ENCODE measurements around the gene UBE2A. TPM values are rescaled to one million over a fixed set of nuclear protein-coding genes. Genes with fewer than 3 reads are reported as not detected.
A peak's percentile ranks its signal among the peaks of the same experiment; 100 is the strongest.

Gene UBE2A
- 59.5 TPM for polyA plus RNA-seq (2013, experiment 1 of 2)
- 59.4 TPM for polyA plus RNA-seq (2013, experiment 2 of 2)

DNA sequence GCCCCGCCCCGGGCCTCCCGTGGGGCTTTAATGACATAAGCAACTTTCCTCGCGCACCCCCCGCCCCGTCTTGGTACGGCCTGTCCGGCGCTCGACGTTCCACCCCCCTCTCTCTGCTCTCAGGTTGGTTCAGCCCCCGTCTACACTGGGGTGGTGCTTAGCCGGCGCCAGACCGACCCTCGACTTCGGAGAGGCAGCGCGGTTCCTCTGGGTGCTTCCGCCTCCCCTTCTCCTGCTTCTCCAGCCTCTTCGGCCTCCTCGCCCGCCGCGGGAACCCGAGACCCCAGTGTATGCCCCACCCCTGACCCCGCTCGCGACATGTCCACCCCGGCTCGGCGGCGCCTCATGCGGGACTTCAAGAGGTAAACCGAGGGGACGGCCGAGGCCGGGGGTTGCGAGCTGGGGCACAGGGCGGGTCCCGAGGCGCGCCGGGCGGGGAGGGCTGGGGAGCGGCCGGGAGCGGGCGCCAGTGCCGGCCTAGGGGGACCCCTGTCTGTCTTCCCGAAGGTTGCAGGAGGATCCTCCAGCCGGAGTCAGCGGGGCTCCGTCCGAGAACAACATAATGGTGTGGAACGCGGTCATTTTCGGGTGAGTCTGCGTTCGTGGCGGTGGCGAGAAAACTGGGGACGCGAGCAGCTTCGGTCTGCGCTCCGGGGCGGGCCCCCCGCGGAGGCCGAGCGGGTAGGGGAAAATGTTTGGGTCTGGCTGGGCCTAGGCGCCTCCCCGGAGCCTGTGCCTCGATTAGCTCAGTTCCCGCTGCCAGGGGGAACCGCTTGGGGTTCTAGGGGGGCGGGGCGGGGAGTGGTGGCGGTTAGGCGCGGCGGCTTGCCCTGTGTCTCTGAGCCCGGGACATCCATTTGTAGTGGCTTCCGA, at the start of gene UBE2A:
Gene UBE2A (plus strand): TSS at position 170 of the 873 bp plus-strand sequence. CDS start 149 bp downstream, at position 319.
- peak within 1 kb of the TSS; percentile 93 for H4K8ac ChIP-seq (ENCODE audit: low read depth, low read length)
- peak; percentile 93 for DNase-seq
- no peak within 1 kb of the TSS for H3K23ac ChIP-seq (ENCODE audit: low read length)
- H3K36me3 ChIP-seq (ENCODE audit: control insufficient read depth, insufficient read depth, low read length), result no peaks in the 10 kb centered on the region
- no peak within 1 kb of the TSS for H2BK5ac ChIP-seq (ENCODE audit: low read length)
- H2BK15ac ChIP-seq (replicated peaks; ENCODE audit: low read depth), result no peak within 1 kb of the TSS
- H3K27ac ChIP-seq (ENCODE audit: low read depth, low read length), result peak within 1 kb of the TSS; percentile 76
- no peak within 1 kb of the TSS for H2AK5ac ChIP-seq (ENCODE audit: low read length)
- peak within 1 kb of the TSS; percentile 85 for H3K9ac ChIP-seq (ENCODE audit: low read length)
- H3K18ac ChIP-seq (ENCODE audit: low read length), result peak within 1 kb of the TSS; percentile 98
- no peaks in the 10 kb centered on the region for H3K4me1 ChIP-seq (ENCODE audit: control insufficient read depth, low read depth, low read length)
- H3K56ac ChIP-seq (ENCODE audit: low read length), result peak within 1 kb of the TSS; percentile 89
- H3K4ac ChIP-seq (ENCODE audit: low read depth, low read length), result peak within 1 kb of the TSS; percentile 36
- H3K27me3 ChIP-seq (ENCODE audit: insufficient read depth, low read length, poor library complexity), result no peaks in the 10 kb centered on the region
- H4K5ac ChIP-seq (ENCODE audit: low read length), result no peak within 1 kb of the TSS
- H3K4me2 ChIP-seq (ENCODE audit: low read length), result peak within 1 kb of the TSS; percentile 73
- no CpG with 5 or more reads among the region's 86 CpGs for WGBS (ENCODE audit: extremely low coverage, insufficient coverage, low lambda C conversion rate)
- H3K79me1 ChIP-seq (ENCODE audit: low read length), result no peaks in the 10 kb centered on the region
- H2BK120ac ChIP-seq (ENCODE audit: low read depth, low read length), result no peak within 1 kb of the TSS
- H3K4me3 ChIP-seq (ENCODE audit: low read length), result peak within 1 kb of the TSS; percentile 72
- H3K79me2 ChIP-seq (ENCODE audit: control insufficient read depth, insufficient read depth, low read length), result peaks cover 4% of the 10 kb centered on the region

- H3K4me1 ChIP-seq (ENCODE audit: control insufficient read depth, low read depth, low read length), result no peaks in the 10 kb centered on the region
- no peak overlapping the region for H3K4ac ChIP-seq (ENCODE audit: low read depth, low read length)
- H4K8ac ChIP-seq (ENCODE audit: low read depth, low read length), result no peak overlapping the region
- no CpG with 5 or more reads among the region's 9 CpGs for WGBS (ENCODE audit: extremely low coverage, insufficient coverage, low lambda C conversion rate)
- no peak overlapping the region for H2AK5ac ChIP-seq (ENCODE audit: low read length)
- no peak overlapping the region for H3K56ac ChIP-seq (ENCODE audit: low read length)
- DNase-seq, result no peak
- H3K36me3 ChIP-seq (ENCODE audit: control insufficient read depth, insufficient read depth, low read length), result no peaks in the 10 kb centered on the region
- no peak overlapping the region for H3K4me2 ChIP-seq (ENCODE audit: low read length)
- no peak overlapping the region for H2BK15ac ChIP-seq (replicated peaks; ENCODE audit: low read depth)
- H2BK120ac ChIP-seq (ENCODE audit: low read depth, low read length), result no peak overlapping the region
- no peak overlapping the region for H3K18ac ChIP-seq (ENCODE audit: low read length)
- no peak overlapping the region for H3K9ac ChIP-seq (ENCODE audit: low read length)
- H3K27me3 ChIP-seq (ENCODE audit: insufficient read depth, low read length, poor library complexity), result no peaks in the 10 kb centered on the region
- H3K79me1 ChIP-seq (ENCODE audit: low read length), result no peaks in the 10 kb centered on the region
- H3K23ac ChIP-seq (ENCODE audit: low read length), result no peak overlapping the region
- H3K4me3 ChIP-seq (ENCODE audit: low read length), result no peak overlapping the region
- H3K27ac ChIP-seq (ENCODE audit: low read depth, low read length), result no peak overlapping the region
- H3K79me2 ChIP-seq (ENCODE audit: control insufficient read depth, insufficient read depth, low read length), result no peaks in the 10 kb centered on the region
- no peak overlapping the region for H4K5ac ChIP-seq (ENCODE audit: low read length)
- H2BK5ac ChIP-seq (ENCODE audit: low read length), result no peak overlapping the region
These were observed 44.8 kb upstream of the UBE2A start for GRCh38 chrX:119529345-119530276.

DNA sequence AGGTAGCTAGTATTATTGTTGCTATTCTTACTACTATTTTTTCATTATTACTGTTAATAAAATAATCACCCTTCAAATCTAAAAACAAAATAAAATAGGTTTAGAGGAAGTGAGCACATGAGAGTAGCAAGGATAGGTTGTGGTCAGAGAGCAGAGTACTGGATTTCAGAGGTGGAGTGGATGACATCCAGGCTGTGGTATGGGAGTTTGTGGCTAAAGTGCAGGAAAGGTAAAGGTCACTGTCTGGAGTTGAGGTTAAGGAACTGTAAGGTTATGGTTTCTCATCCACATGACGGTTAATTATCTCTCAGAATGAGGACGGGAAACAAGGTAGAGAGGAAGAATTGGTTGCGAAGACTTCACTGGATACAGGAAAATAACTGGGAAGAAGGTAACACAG, 36.9 kb upstream of the UBE2A start:
- no peaks in the 10 kb centered on the region for H3K36me3 ChIP-seq (ENCODE audit: control insufficient read depth, insufficient read depth, low read length)
- H3K4me3 ChIP-seq (ENCODE audit: low read length), result no peak overlapping the region
- no peak for DNase-seq
- H2AK5ac ChIP-seq (ENCODE audit: low read length), result no peak overlapping the region
- no peak overlapping the region for H3K4ac ChIP-seq (ENCODE audit: low read depth, low read length)
- H2BK120ac ChIP-seq (ENCODE audit: low read depth, low read length), result no peak overlapping the region
- no peak overlapping the region for H4K5ac ChIP-seq (ENCODE audit: low read length)
- no peak overlapping the region for H4K8ac ChIP-seq (ENCODE audit: low read depth, low read length)
- H3K4me2 ChIP-seq (ENCODE audit: low read length), result no peak overlapping the region
- H3K18ac ChIP-seq (ENCODE audit: low read length), result no peak overlapping the region
- H3K9ac ChIP-seq (ENCODE audit: low read length), result no peak overlapping the region
- H3K27ac ChIP-seq (ENCODE audit: low read depth, low read length), result no peak overlapping the region
- WGBS (ENCODE audit: extremely low coverage, insufficient coverage, low lambda C conversion rate), result no CpG with 5 or more reads among the region's 3 CpGs
- no peak overlapping the region for H2BK15ac ChIP-seq (replicated peaks; ENCODE audit: low read depth)
- no peaks in the 10 kb centered on the region for H3K79me1 ChIP-seq (ENCODE audit: low read length)
- H3K4me1 ChIP-seq (ENCODE audit: control insufficient read depth, low read depth, low read length), result no peaks in the 10 kb centered on the region
- no peaks in the 10 kb centered on the region for H3K27me3 ChIP-seq (ENCODE audit: insufficient read depth, low read length, poor library complexity)
- H3K23ac ChIP-seq (ENCODE audit: low read length), result no peak overlapping the region
- H2BK5ac ChIP-seq (ENCODE audit: low read length), result no peak overlapping the region
- H3K56ac ChIP-seq (ENCODE audit: low read length), result no peak overlapping the region
- no peaks in the 10 kb centered on the region for H3K79me2 ChIP-seq (ENCODE audit: control insufficient read depth, insufficient read depth, low read length)

- Histone ChIP-seq H3K4ac (ENCODE audit: low read depth, low read length) (no peak overlapping the region), H2AK5ac (ENCODE audit: low read length) (no peak overlapping the region), H3K9ac (ENCODE audit: low read length) (no peak overlapping the region), H3K4me1 (ENCODE audit: control insufficient read depth, low read depth, low read length) (no peaks in the 10 kb centered on the region), H3K79me1 (ENCODE audit: low read length) (no peaks in the 10 kb centered on the region), H3K56ac (ENCODE audit: low read length) (no peak overlapping the region), H3K23ac (ENCODE audit: low read length) (no peak overlapping the region), H2BK120ac (ENCODE audit: low read depth, low read length) (no peak overlapping the region), H3K4me2 (ENCODE audit: low read length) (no peak overlapping the region), H3K27ac (ENCODE audit: low read depth, low read length) (no peak overlapping the region), H2BK5ac (ENCODE audit: low read length) (no peak overlapping the region), H3K18ac (ENCODE audit: low read length) (no peak overlapping the region), H3K79me2 (ENCODE audit: control insufficient read depth, insufficient read depth, low read length) (no peaks in the 10 kb centered on the region), H3K27me3 (ENCODE audit: insufficient read depth, low read length, poor library complexity) (no peaks in the 10 kb centered on the region), H4K8ac (ENCODE audit: low read depth, low read length) (no peak overlapping the region), H4K5ac (ENCODE audit: low read length) (no peak overlapping the region), H2BK15ac (replicated peaks; ENCODE audit: low read depth) (no peak overlapping the region), H3K4me3 (ENCODE audit: low read length) (no peak overlapping the region), H3K36me3 (ENCODE audit: control insufficient read depth, insufficient read depth, low read length) (no peaks in the 10 kb centered on the region)
- no peak for DNase-seq
- no CpG with 5 or more reads among the region's 2 CpGs for WGBS (ENCODE audit: extremely low coverage, insufficient coverage, low lambda C conversion rate)
These were observed 34.5 kb upstream of the UBE2A start for GRCh38 chrX:119539872-119540271.

DNA sequence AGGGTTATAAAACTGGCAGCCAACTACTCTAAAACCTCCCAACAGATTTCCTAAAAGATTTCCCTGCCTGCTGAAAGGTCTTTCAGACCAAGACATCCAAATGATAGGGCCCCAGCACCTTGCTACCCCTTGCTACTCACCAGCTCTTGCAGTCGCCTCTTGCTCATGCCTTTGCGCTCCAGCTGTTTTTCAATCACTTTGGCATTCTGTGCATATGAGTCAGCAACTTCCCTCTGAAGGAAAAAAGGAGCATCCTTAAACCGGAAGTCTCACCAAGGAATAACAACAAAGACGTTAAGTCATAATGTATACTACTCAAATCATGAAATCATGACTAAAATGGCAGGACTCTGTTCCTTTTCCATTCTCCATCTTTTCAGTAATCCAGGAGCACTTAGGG, 33.2 kb upstream of the UBE2A start:
- Histone ChIP-seq H3K4me3 (ENCODE audit: low read length) (no peak overlapping the region), H3K56ac (ENCODE audit: low read length) (no peak overlapping the region), H2BK5ac (ENCODE audit: low read length) (no peak overlapping the region), H3K36me3 (ENCODE audit: control insufficient read depth, insufficient read depth, low read length) (no peaks in the 10 kb centered on the region), H3K79me1 (ENCODE audit: low read length) (no peaks in the 10 kb centered on the region), H3K27ac (ENCODE audit: low read depth, low read length) (no peak overlapping the region), H2BK15ac (replicated peaks; ENCODE audit: low read depth) (no peak overlapping the region), H3K4ac (ENCODE audit: low read depth, low read length) (no peak overlapping the region), H2AK5ac (ENCODE audit: low read length) (no peak overlapping the region), H3K27me3 (ENCODE audit: insufficient read depth, low read length, poor library complexity) (no peaks in the 10 kb centered on the region), H2BK120ac (ENCODE audit: low read depth, low read length) (no peak overlapping the region), H3K9ac (ENCODE audit: low read length) (no peak overlapping the region), H3K79me2 (ENCODE audit: control insufficient read depth, insufficient read depth, low read length) (no peaks in the 10 kb centered on the region), H3K23ac (ENCODE audit: low read length) (no peak overlapping the region), H4K5ac (ENCODE audit: low read length) (no peak overlapping the region), H3K18ac (ENCODE audit: low read length) (no peak overlapping the region), H4K8ac (ENCODE audit: low read depth, low read length) (no peak overlapping the region), H3K4me1 (ENCODE audit: control insufficient read depth, low read depth, low read length) (no peaks in the 10 kb centered on the region), H3K4me2 (ENCODE audit: low read length) (no peak overlapping the region)
- WGBS (ENCODE audit: extremely low coverage, insufficient coverage, low lambda C conversion rate), result no CpG with 5 or more reads among the region's 4 CpGs
- DNase-seq, result peak; percentile 73
